Coronary artery (tissue), 2 donors: ENCODE measurements around the gene RNF138.

Experiments used
- DNase-seq: peaks from one replicate; pipeline ENCODE4 v3.0.0-alpha.2; 2017; ENCODE audit warnings: low spot score
- H3K27ac ChIP-seq, 2 donors: fragments of 200-600 bp; sonication (generic); one replicate each; pipeline ENCODE4 v1.5.1; 2016 to 2019
- H3K4me3 ChIP-seq: fragments of 200-600 bp; sonication (generic); 2 replicates; pipeline ENCODE4 v1.5.1; 2016; ENCODE audit warnings: mild to moderate bottlenecking, moderate library complexity
- CTCF ChIP-seq: fragments of 200-600 bp; sonication (generic); IDR thresholded peaks from one replicate; pipeline ENCODE4 v1.5.1; 2019; ENCODE audit warnings: antibody characterized with exemption

Gene RNF138

GRCh38 chr18:32122039-32122438 lies 30.4 kb downstream of the RNF138 start:
- Histone ChIP-seq H3K4me3 (no peak overlapping the region), H3K27ac (no peak overlapping the region)
- DNase-seq = no peak
- no peak for TF ChIP-seq CTCF

GRCh38 chr18:32126538-32126937 lies 34.9 kb downstream of the RNF138 start:
- no peak overlapping the region for H3K4me3 ChIP-seq
- no peak for TF ChIP-seq CTCF
- no peak for DNase-seq
- no peak overlapping the region for H3K27ac ChIP-seq

GRCh38 chr18:32135625-32136024 lies 44.0 kb downstream of the RNF138 start:
- no peak overlapping the region for H3K4me3 ChIP-seq
- no peak overlapping the region for H3K27ac ChIP-seq
- no peak for TF ChIP-seq CTCF
- DNase-seq = no peak

GRCh38 chr18:32138332-32138982 lies 46.8 kb downstream of the RNF138 start:
- no peak overlapping the region for H3K4me3 ChIP-seq
- no peak overlapping the region for H3K27ac ChIP-seq
- TF ChIP-seq CTCF = no peak
- DNase-seq = no peak

- no peak overlapping the region for H3K4me3 ChIP-seq
- DNase-seq = no peak
- no peak for TF ChIP-seq CTCF
- H3K27ac ChIP-seq = no peak overlapping the region
Measured at GRCh38 chr18:32139835-32140283, 48.2 kb downstream of the RNF138 start.

- H3K4me3 ChIP-seq = no peak overlapping the region
- DNase-seq = no peak
- H3K27ac ChIP-seq = no peak overlapping the region
- no peak for TF ChIP-seq CTCF
Measured at GRCh38 chr18:32148185-32148870, 56.7 kb downstream of the RNF138 start.
